Panc1 (cell line): Measurements from ENCODE around the gene LPP. TPM values are rescaled to one million over a fixed set of nuclear protein-coding genes. Genes with fewer than 3 reads are reported as not detected.

Experiments used
- ATAC-seq: fragments of 200-7000 bp; cut with Tn5 transposase; 2 replicates; pipeline ENCODE4 v1.9.1; 2020; ENCODE audit warnings: mild to moderate bottlenecking, moderate library complexity
- BruUV-seq: library from RNA; stranded (reverse); fragments of 400-500 nt; replicated peaks from 2 replicates; lab custom pipeline; 2021; lab: Mats Ljungman, UMichigan
- CTCF ChIA-PET: fragments of 300-600 bp; sonication (Branson Sonifier 250); formaldehyde crosslinking; loops from one replicate; lab custom pipeline; 2022; ENCODE audit warnings: antibody characterized with exemption; lab: Charles Lee
- POLR2A ChIA-PET: fragments of 300-600 bp; sonication (Branson Sonifier 250); formaldehyde crosslinking; loops from one replicate; lab custom pipeline; 2022; ENCODE audit warnings: antibody characterized with exemption; lab: Charles Lee
- DNase-seq: peaks from one replicate; pipeline ENCODE4 v3.0.0-alpha.2; 2010; ENCODE audit warnings: low read depth, low spot score
- H3K27ac ChIP-seq: 2 replicates; pipeline ENCODE4 v1.5.1; 2011; ENCODE audit warnings: mild to moderate bottlenecking, low read length, inconsistent platforms
- H3K27me3 ChIP-seq: fragments of 200-500 bp; sonication (Bioruptor generic); 2 replicates; pipeline ENCODE4 v1.6.0; 2014; ENCODE audit warnings: low read length, inconsistent platforms; ENCODE audit not compliant: control insufficient read depth, insufficient read depth
- H3K36me3 ChIP-seq: fragments of 200-500 bp; sonication (Bioruptor generic); 2 replicates; pipeline ENCODE4 v1.5.1; 2014; ENCODE audit warnings: inconsistent platforms, mild to moderate bottlenecking, low read length, moderate library complexity; ENCODE audit not compliant: control insufficient read depth, insufficient read depth
- H3K4me1 ChIP-seq: 2 replicates; pipeline ENCODE4 v1.5.1; 2011; ENCODE audit warnings: inconsistent platforms, mild to moderate bottlenecking, low read length, moderate library complexity; ENCODE audit not compliant: control insufficient read depth, insufficient read depth
- H3K4me3 ChIP-seq, 2 experiments: 2 replicates each; pipeline ENCODE4 v1.5.1; 2011 to 2012; ENCODE audit warnings: low read depth in 2 of 2, low read length in 2 of 2, mild to moderate bottlenecking in 2 of 2, inconsistent platforms in 1 of 2, moderate library complexity in 1 of 2
- H3K9me3 ChIP-seq: fragments of 200-500 bp; sonication (Bioruptor generic); 2 replicates; pipeline ENCODE4 v1.5.1; 2014; ENCODE audit warnings: low read depth, mild to moderate bottlenecking, inconsistent platforms, low read length, moderate library complexity; ENCODE audit not compliant: control insufficient read depth, insufficient read depth
- POLR2AphosphoS5 ChIP-seq: IDR thresholded peaks from 2 replicates; pipeline ENCODE4 v1.6.1; 2012; ENCODE audit warnings: mild to moderate bottlenecking, low read depth, low read length, moderate library complexity
- SIN3A ChIP-seq: IDR thresholded peaks from 2 replicates; pipeline ENCODE4 v1.6.1; 2012; ENCODE audit warnings: low read depth, mild to moderate bottlenecking, low read length, moderate library complexity, borderline replicate concordance; ENCODE audit not compliant: insufficient read depth
- TCF7L2 ChIP-seq: IDR thresholded peaks from 2 replicates; pipeline ENCODE4 v1.6.1; 2011; ENCODE audit warnings: mild to moderate bottlenecking, low read depth, low read length, inconsistent platforms
- in situ Hi-C: cut with HindIII; loops from 2 replicates; pipeline ENCODE4 v1.10.0; 2016; ENCODE audit warnings: low sequenced_read_pairs, low pct_unique_long_range_greater_than_20kb
- intact Hi-C: fragments of 100-400 bp; cut with micrococcal nuclease; formaldehyde crosslinking; loops from one replicate; pipeline ENCODE4 v1.10.0; 2022; ENCODE audit not compliant: unreplicated experiment
- total RNA-seq: library from RNA; stranded (reverse); gene quantifications from one replicate; pipeline ENCODE4 v1.2.1, GENCODE V29; 2021; ENCODE audit not compliant: unreplicated experiment
- TF ChIP-seq, protein P1 (sequence below), 2 experiments: IDR thresholded peaks; 2 replicates each; pipeline ENCODE4 v1.6.1; 2011 to 2012; ENCODE audit warnings: low read depth in 2 of 2, control low read depth in 1 of 2, low read length in 1 of 2, mild to moderate bottlenecking in 1 of 2, moderate library complexity in 1 of 2; ENCODE audit not compliant: insufficient read depth in 1 of 2
- TF ChIP-seq, protein P2 (sequence below): fragments of 450-650 bp; IDR thresholded peaks from 2 replicates; pipeline ENCODE4 v1.5.1; 2017; ENCODE audit warnings: mild to moderate bottlenecking

The LPP gene
- total RNA-seq, 1 experiment from 2014 or later = 90.0 TPM

DNA sequence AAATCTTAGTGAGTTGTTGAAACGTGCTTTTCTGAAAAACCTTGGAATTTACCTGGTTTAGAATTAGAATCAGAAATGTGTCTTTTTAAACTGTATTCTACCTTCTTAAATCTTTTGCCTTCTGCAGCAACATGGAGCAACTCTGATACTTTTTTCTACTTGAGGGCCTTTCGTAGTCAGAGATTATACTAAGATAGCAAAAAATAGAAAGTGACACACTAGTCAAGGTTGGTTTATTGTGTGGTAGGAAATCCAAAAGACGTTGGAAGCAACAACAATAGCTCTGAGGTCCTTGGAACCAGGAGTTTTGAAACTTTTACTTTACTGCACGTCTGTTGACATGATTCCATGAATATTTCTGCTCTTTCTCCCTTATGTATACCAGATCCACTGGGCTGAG is 294.9 kb downstream of the LPP start:
- in situ Hi-C loops (no loop called here), intact Hi-C loops (no loop called here)
- Histone ChIP-seq H3K4me1 (no peaks in the 10 kb centered on the region), H3K27ac (no peak overlapping the region), H3K4me3 (no peak overlapping the region), H3K36me3 (no peaks in the 10 kb centered on the region), H3K27me3 (no peaks in the 10 kb centered on the region), H3K9me3 (no peaks in the 10 kb centered on the region)
- no peak for DNase-seq
- ChIA-PET CTCF (no interaction called here), POLR2A (no interaction called here)
- no peak for ATAC-seq
- no TSS peak for BruUV-seq
- TF ChIP-seq POLR2AphosphoS5 (no peak), TCF7L2 (no peak), SIN3A (no peak)
- TF ChIP-seq, protein P1, sequence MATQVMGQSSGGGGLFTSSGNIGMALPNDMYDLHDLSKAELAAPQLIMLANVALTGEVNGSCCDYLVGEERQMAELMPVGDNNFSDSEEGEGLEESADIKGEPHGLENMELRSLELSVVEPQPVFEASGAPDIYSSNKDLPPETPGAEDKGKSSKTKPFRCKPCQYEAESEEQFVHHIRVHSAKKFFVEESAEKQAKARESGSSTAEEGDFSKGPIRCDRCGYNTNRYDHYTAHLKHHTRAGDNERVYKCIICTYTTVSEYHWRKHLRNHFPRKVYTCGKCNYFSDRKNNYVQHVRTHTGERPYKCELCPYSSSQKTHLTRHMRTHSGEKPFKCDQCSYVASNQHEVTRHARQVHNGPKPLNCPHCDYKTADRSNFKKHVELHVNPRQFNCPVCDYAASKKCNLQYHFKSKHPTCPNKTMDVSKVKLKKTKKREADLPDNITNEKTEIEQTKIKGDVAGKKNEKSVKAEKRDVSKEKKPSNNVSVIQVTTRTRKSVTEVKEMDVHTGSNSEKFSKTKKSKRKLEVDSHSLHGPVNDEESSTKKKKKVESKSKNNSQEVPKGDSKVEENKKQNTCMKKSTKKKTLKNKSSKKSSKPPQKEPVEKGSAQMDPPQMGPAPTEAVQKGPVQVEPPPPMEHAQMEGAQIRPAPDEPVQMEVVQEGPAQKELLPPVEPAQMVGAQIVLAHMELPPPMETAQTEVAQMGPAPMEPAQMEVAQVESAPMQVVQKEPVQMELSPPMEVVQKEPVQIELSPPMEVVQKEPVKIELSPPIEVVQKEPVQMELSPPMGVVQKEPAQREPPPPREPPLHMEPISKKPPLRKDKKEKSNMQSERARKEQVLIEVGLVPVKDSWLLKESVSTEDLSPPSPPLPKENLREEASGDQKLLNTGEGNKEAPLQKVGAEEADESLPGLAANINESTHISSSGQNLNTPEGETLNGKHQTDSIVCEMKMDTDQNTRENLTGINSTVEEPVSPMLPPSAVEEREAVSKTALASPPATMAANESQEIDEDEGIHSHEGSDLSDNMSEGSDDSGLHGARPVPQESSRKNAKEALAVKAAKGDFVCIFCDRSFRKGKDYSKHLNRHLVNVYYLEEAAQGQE (IDR thresholded peaks at IDR 0.05; ENCODE audit: insufficient read depth in 1 of 2, low read depth in 2 of 2, low read length in 1 of 2) = no peak
- TF ChIP-seq, protein P2, sequence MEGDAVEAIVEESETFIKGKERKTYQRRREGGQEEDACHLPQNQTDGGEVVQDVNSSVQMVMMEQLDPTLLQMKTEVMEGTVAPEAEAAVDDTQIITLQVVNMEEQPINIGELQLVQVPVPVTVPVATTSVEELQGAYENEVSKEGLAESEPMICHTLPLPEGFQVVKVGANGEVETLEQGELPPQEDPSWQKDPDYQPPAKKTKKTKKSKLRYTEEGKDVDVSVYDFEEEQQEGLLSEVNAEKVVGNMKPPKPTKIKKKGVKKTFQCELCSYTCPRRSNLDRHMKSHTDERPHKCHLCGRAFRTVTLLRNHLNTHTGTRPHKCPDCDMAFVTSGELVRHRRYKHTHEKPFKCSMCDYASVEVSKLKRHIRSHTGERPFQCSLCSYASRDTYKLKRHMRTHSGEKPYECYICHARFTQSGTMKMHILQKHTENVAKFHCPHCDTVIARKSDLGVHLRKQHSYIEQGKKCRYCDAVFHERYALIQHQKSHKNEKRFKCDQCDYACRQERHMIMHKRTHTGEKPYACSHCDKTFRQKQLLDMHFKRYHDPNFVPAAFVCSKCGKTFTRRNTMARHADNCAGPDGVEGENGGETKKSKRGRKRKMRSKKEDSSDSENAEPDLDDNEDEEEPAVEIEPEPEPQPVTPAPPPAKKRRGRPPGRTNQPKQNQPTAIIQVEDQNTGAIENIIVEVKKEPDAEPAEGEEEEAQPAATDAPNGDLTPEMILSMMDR = no peak

DNA sequence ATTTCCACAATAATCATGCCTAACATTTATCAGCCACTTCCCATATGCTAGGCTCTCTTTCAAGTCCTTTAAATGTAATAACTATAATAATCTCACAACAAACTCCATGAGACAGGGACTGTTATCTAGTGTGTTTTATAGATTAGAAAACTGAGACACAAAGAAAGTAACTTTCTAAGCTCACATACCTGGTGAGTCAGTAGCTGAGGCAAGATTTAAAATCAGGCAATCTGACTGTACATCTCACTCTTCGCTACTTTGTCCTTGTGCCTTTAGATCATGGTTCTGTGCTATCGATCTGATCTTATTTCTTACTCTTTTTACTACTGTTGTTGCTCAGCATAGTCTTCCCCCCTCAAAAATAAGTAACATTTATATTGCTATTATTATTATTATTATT is 295.5 kb downstream of the LPP start:
- H3K36me3 ChIP-seq = no peaks in the 10 kb centered on the region

More for the DNA sequence above, 295.5 kb downstream of the LPP start:
- Histone ChIP-seq H3K27ac (no peak overlapping the region), H3K4me3 (no peak overlapping the region), H3K4me1 (no peaks in the 10 kb centered on the region), H3K9me3 (no peaks in the 10 kb centered on the region), H3K27me3 (no peaks in the 10 kb centered on the region)
- ATAC-seq = no peak
- DNase-seq = no peak
- intact Hi-C loops = no loop called here
- in situ Hi-C loops = no loop called here
- CTCF ChIA-PET = no interaction called here
- no TSS peak for BruUV-seq
- TF ChIP-seq SIN3A (no peak), TCF7L2 (no peak), POLR2AphosphoS5 (no peak)
- TF ChIP-seq, protein P1 (IDR thresholded peaks at IDR 0.05; ENCODE audit: insufficient read depth in 1 of 2, low read depth in 2 of 2, low read length in 1 of 2) = no peak
- TF ChIP-seq, protein P2 = no peak
- POLR2A ChIA-PET = interaction anchor here (0.8 kb wide), 1 partner anchor 10 kb away, joined by 3 read pairs; no protein-coding TSS in a partner anchor
